ENCODE measurements around the gene ARHGAP12. TPM values are rescaled to one million over a fixed set of nuclear protein-coding genes. Genes with fewer than 3 reads are reported as not detected.

Gene ARHGAP12
- total RNA-seq, 1 donor from 2014 or later = 68.9 TPM

DNA sequence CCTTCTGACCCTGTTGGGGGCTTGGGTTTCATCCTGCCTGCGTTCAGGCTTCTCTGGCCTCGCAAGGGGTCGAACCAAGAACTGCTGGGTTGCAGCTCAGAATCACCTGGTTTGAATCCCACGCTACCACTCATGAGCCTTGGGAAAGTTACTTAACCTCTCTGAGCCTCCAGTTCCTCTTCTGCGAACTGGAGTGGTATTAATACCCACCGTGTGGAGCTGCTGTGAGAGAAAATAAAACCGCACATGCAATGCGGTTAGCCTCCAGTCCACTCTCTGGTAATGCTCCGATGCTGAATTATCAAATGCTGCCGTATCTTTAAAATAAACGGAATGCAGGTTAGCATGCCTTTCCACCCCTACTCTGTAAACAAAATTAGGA lies 171.9 kb downstream of the ARHGAP12 start:
- H3K9me3 ChIP-seq (ENCODE audit: low read depth) = no peaks in the 10 kb centered on the region
- no peak overlapping the region for H2AFZ ChIP-seq (replicated peaks)
- peaks cover 56% of the 10 kb centered on the region for H3F3A ChIP-seq (ENCODE audit: low read depth)
- Mint-ChIP-seq H3K4me3 (no peak overlapping the region), H3K27ac (peak overlapping the region; percentile 14), H3K27me3 (ENCODE audit: insufficient read depth, low read depth) (peaks cover 7% of the 10 kb centered on the region), H3K36me3 (no peaks in the 10 kb centered on the region), H3K4me1 (peaks cover 48% of the 10 kb centered on the region), H3K9me3 (no peaks in the 10 kb centered on the region)
- TF ChIP-seq, protein P1, sequence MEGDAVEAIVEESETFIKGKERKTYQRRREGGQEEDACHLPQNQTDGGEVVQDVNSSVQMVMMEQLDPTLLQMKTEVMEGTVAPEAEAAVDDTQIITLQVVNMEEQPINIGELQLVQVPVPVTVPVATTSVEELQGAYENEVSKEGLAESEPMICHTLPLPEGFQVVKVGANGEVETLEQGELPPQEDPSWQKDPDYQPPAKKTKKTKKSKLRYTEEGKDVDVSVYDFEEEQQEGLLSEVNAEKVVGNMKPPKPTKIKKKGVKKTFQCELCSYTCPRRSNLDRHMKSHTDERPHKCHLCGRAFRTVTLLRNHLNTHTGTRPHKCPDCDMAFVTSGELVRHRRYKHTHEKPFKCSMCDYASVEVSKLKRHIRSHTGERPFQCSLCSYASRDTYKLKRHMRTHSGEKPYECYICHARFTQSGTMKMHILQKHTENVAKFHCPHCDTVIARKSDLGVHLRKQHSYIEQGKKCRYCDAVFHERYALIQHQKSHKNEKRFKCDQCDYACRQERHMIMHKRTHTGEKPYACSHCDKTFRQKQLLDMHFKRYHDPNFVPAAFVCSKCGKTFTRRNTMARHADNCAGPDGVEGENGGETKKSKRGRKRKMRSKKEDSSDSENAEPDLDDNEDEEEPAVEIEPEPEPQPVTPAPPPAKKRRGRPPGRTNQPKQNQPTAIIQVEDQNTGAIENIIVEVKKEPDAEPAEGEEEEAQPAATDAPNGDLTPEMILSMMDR (IDR thresholded peaks at IDR 0.05) = no peak
- TF ChIP-seq EZH2phosphoT487 (IDR thresholded peaks at IDR 0.05) = no peak
- no peak for TF ChIP-seq EZH2 (IDR thresholded peaks at IDR 0.05)
- no peaks in the 10 kb centered on the region for H3K27me3 ChIP-seq
- DNase-seq (ENCODE audit: low spot score) = no peak
- H3K79me2 ChIP-seq (ENCODE audit: low read depth) = no peaks in the 10 kb centered on the region
- peaks cover 12% of the 10 kb centered on the region for H4K20me1 ChIP-seq (ENCODE audit: low read depth)
- no peak overlapping the region for H3K4me3 ChIP-seq
- no peaks in the 10 kb centered on the region for H3K36me3 ChIP-seq
- H3K4me2 ChIP-seq = no peak overlapping the region
- H3K4me1 ChIP-seq = peaks cover 53% of the 10 kb centered on the region
- no peak overlapping the region for H3K27ac ChIP-seq
- no peak overlapping the region for H3K9ac ChIP-seq

DNA sequence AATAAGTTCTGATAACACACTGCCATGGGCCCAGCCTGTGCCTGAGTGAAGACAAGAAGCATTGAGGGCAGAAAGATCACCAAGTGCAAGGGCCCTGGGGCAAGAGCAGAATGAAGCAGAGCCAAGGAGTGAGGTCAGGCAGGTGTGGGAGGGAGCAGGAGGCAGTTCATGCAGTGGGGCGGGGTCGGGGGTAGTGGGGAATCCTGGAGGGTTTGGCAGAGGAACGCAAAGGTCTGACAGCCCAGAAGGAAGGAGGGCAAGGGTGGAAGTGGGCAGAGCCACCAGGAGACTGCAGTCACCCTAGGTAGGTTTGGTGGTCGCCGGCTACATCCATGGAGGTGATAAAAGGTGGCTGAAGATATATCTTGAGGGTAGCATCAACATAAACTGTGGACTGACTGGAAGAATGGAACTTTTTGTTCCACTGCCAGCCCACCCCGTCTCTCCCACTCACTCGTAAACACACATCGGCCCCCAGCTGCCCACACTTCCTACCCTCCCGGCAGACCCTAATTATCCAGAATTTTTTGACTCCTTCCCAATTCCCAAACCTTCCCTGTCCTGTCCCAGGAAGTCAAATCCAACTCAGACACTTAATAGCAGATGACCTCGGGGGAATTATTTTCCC lies 172.4 kb downstream of the ARHGAP12 start:
- Mint-ChIP-seq H3K4me1 (peaks cover 44% of the 10 kb centered on the region), H3K4me3 (no peak overlapping the region), H3K27me3 (ENCODE audit: insufficient read depth, low read depth) (peaks cover 9% of the 10 kb centered on the region), H3K36me3 (no peaks in the 10 kb centered on the region), H3K9me3 (no peaks in the 10 kb centered on the region), H3K27ac (peak overlapping the region; percentile 14)
- no peaks in the 10 kb centered on the region for H3K36me3 ChIP-seq
- H3K4me3 ChIP-seq = no peak overlapping the region
- DNase-seq (ENCODE audit: low spot score) = no peak
- no peaks in the 10 kb centered on the region for H3K79me2 ChIP-seq (ENCODE audit: low read depth)
- H3F3A ChIP-seq (ENCODE audit: low read depth) = peaks cover 52% of the 10 kb centered on the region
- TF ChIP-seq EZH2phosphoT487 (IDR thresholded peaks at IDR 0.05) (no peak), EZH2 (IDR thresholded peaks at IDR 0.05) (no peak)
- TF ChIP-seq, protein P1 (IDR thresholded peaks at IDR 0.05) = no peak
- H3K4me2 ChIP-seq = no peak overlapping the region
- H2AFZ ChIP-seq (replicated peaks) = no peak overlapping the region
- H3K9ac ChIP-seq = no peak overlapping the region
- peaks cover 12% of the 10 kb centered on the region for H4K20me1 ChIP-seq (ENCODE audit: low read depth)
- H3K9me3 ChIP-seq (ENCODE audit: low read depth) = no peaks in the 10 kb centered on the region
- no peaks in the 10 kb centered on the region for H3K27me3 ChIP-seq
- H3K4me1 ChIP-seq = peaks cover 51% of the 10 kb centered on the region
- H3K27ac ChIP-seq = no peak overlapping the region

Small RNA genes within 50 kb of the gene (small RNA-seq; reads per million reads assigned to genes)
- gene RF00019 = not detected

Other genes with a start within 250 kb of the ARHGAP12 start
- 90.3 and 131 TPM in 2 replicates for gene KIF5B, start 127.6 kb upstream of the ARHGAP12 start, total RNA-seq (ENCODE audit: low replicate concordance)

All from neural progenitor cell (in vitro differentiated cells).